T-helper 9 cell (primary cell): Measurements from ENCODE around the gene SPINK1.
"Not testable (repeated sequence)": the region's sequence is repeated elsewhere in the genome, so short reads cannot be mapped to it uniquely, and the experiment has no call there.

Experiments
- DNase-seq: peaks from one replicate; pipeline ENCODE4 v3.0.0-alpha.2; 2020
- total RNA-seq, 2 donors: gene quantifications; one replicate each; lab custom pipeline; 2026; lab: John Stamatoyannopoulos, UW

Gene SPINK1, protein sequence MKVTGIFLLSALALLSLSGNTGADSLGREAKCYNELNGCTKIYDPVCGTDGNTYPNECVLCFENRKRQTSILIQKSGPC
- 0 reads per million in 2 donors for total RNA-seq

DNA sequence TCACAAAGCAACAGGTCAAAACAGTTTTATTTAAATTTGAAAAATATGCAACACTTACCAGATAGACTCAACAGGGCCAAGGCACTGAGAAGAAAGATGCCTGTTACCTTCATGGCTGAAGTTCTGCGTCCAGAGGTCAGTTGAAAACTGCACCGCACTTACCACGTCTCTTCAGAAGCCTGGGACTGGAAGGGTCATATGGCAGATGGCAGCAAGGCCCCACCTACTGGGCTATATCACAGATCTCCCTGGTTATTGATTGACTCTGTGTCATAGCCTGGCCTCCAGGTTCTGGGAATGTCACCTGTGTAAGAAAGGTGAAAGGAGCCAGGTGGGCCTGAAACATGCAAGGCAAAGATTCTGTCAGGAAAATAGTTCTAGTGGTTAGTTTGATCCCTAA is at the start of gene SPINK1:
Gene SPINK1, minus strand, starts transcription at position 207 of the 400 bp plus-strand sequence. Its CDS starts 94 bp downstream, at position 113.
- no peak for DNase-seq

DNA sequence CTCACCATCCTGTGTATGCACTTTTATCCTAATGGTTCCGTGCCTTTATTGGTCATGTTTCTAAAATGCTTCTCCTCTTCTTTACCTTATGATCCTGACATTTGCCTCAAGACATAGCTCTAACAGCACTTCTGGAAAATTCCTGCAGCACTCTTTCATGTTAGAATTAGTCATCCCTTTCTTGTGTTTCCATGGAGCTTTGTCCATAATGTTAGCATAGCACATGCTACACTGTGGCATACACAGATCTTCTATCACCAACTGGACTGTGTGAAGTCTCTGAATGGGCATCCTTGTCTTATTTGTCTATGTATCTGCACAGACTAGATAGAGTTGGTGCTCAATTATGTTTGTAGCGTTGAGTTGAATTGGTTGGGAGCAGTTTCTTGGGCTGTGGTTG is 49.0 kb upstream of the SPINK1 start:
- no peak for DNase-seq

DNA sequence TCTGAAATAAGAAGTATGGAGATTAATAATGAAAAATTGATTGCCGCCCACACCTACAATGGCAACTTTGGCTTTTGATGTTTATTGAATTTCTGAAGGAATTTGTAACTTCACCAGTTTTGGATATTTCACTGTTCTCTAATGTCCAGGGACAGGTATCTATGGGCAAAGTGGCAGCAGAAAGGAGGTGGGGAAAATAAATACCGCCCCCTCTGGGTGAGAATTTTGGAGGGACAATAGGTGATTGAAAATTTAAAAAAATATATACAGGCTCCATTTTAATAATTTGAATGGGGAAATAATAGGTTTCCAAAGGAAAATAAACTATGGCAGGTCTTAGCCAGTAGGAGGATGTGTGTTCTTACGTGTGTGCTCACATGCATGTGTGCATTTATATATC is 48.3 kb upstream of the SPINK1 start:
- DNase-seq: no peak

DNA sequence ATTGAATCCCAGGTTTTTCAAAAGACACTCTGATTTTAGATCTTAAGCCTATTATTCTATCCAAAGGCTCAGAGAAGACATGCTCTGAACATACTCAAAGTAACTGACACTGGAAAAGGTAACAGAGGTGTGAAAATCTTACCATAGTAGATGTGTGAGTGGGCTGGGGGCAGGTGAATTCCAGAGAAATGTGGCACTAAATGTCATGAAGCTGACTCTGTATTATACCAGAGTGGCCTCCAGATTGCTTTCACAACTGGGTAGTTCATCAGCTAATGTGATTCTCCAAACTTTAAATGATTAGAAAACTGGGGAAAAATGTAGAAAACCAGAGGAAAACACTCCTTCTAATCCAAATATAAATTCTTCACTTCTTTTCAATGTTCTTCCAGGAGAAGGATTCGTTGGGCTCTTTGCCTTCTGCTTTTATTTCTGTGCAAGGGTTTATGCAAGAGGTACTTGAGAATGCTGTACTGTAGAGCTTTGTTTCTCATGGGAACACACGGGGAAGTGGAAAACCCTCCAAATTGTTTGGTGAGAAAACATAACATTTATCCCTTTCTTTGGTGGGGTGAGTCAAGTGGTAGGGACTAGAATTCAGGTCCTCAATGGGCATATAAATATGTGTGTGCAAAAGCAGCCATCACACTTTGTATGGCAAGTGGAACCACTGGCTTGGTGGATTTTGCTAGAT is 46.7 kb upstream of the SPINK1 start, which contains the start of gene SCGB3A2:
Gene SCGB3A2, plus strand, starts transcription at position 646 of the 694 bp plus-strand sequence. CDS start 93 bp downstream, outside the sequence.
- DNase-seq: no peak

DNA sequence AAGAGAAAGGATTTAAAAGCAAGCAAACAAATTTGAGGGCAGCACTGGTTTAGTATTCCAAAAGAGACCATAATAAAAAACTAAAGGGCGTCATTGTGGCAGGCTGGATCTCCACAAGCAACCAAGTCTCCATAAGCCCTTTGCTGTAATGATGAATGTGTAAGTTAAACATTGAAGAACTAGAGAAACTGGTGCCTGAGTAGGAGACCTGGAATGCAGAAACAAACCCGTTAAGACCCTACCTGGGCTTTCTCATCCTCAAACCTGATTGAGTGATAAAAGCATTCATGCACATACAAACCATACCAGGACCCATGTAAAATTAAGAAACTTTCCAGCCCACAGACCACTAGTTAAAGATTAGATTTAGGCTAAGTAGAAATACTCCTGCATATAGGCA is 45.2 kb upstream of the SPINK1 start:
- no peak for DNase-seq

DNA sequence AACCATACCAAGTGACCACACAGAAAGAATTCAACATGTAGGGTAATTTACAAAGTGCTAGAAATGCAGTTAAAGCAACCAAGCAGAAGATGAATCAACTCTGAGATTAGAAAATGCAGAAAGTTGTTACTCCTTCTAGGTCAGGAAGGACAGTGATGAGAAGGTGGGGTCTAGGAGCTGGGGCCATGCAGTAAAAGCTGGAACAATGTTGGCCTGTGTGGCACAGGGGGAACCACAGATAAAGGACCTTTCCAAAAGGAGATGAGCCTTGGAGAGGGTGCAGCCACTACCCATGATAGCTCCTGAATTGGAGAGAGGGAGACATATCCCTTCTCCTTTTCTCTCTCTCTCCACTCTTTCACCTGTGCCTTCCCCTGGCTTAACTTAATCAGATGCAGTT is 44.7 kb upstream of the SPINK1 start:
- DNase-seq: no peak

DNA sequence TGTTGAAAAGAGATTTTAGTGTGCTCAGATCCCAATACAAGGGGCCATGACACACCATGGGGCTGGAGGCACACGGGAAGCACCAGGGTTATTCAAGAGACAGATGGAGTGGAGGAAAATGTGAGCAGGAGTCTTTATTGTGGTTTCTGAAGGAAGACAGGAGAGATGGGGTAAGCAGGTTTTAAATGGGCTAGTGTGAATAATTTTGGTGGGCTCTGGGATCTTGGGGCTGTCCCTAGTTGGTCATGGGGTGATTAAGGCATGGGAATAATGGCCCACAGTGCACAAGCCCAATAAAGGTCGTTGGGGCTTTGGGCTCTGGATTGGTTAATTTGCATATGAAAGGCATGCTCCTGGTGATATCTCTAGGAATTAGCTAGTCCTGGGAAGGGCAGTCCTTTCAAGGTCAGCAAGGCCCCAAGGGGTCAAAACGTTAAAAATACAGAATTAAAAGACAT is 43.5 kb upstream of the SPINK1 start:
- DNase-seq: no peak

DNA sequence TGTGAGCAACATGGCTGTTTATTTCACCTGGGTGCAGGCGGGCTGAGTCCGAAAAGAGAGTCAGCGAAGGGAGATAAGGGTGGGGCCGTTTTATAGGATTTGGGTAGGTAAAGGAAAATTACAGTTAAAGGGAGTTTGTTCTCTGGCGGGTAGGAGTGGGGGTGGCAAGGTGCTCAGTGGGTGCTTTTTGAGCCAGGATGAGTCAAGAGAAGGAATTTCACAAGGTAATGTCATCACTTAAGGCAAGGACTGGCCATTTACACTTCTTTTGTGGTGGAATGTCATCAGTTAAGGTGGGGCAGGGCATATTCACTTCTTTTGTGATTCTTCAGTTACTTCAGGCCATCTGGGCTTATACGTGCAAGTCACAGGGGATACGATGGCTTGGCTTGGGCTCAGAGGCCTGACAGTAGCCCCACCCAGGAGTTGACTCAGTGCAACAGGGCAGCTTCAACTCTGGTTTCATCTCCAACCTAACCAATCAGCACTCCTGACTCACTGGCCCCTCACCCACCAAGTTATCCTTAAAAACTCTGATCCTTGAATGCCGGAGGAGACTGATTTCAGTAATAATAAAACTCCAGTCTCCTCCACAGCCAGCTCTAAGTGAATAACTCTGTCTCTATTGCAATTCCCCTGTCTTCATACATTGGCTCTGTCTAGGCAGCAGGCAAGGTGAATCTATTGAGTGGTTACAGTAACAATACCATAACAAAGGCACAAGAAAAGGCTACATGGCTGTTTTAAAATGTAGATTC is 42.8 kb upstream of the SPINK1 start:
- DNase-seq: not testable (repeated sequence)

DNA sequence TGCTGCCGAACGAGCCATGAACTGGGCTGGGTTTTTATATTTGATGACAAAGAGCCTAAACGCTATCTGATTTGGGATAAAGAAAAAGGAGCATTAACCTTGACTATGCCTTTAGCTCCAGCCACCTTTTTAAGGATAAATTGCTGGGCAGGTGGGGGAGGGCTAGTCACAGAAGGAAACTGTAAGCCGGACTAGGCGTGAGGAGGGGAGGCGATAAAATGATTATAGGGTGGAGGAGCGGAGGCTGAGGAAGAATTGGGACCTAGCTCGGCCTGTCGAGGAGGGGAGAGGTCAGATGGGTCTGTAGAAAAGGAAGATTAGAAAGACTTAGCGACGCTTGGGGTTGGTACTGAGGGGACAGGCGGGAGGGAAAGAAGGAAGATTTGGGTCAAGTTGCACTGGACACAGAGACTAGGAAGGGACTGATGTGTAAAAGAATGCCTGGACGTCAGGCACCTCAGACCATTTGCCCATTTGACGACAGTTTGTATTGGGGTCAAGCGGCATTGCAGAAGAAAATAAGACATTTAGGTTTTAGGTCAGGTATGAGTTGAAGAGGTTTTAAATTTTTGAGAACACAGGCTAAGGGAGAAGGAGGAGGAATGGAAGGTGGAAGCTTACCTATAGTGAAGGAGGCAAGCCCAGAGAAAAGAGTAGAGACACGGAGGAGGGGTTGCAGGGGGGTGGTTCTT is 41.4 kb upstream of the SPINK1 start:
- DNase-seq: not testable (repeated sequence)

DNA sequence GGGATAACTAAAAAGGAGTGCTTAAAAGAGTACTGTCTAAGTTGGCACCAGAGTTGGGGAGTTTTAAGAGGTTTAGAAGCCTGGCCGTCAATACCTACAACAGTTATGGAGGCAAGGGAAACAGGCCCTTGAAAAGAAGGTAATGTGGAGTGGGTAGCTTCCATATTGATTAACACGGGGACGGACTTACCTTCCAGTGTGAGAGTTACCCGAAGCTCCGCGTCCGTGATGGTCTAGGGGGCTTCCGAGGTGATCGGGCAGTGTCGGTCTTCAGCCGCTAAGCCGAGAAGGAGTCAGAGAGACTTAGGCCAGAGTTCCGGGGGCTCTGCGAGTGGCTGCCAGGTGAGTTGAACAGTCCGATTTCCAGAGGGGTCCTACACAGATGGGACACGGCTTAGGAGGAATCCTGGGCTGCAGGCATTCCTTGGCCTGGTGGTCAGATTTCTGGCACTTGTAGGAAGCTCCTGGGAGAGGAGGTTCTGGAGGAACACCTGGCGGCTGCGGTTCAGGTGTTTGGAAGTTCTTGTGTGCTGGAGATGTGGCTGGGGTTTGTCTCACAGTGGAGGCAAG is 40.6 kb upstream of the SPINK1 start:
- DNase-seq: not testable (repeated sequence)

DNA sequence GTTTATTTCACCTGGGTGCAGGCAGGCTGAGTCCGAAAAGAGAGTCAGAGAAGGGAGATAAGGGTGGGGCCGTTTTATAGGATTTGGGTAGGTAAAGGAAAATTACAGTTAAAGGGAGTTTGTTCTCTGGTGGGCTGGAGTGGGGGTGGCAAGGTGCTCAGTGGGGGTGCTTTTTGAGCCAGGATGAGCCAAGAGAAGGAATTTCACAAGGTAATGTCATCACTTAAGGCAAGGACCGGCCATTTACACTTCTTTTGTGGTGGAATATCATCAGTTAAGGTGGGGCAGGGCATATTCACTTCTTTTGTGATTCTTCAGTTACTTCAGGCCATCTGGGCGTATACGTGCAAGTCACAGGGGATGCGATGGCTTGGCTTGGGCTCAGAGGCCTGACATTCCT is 38.4 kb upstream of the SPINK1 start:
- DNase-seq: not testable (repeated sequence)

DNA sequence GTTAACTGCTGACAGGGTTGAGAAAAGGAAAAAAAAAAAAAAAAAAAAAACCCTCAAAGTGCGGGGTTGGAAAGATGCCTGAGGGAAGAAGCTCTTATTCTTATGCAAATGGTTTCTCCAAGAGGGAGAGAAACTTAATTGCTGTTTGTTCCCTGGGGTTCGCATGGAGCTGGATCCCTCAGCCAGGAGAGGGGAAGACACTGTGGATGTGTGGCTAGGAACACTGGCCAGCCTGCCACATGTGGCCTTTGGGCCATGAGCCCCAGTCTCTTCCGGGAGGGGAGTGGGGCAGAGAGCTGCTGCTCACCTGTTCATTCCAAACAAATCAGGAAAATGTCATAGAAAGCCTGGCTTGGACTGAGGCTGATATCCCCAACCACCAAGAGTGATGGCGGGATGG is 37.6 kb upstream of the SPINK1 start:
- DNase-seq: no peak

DNA sequence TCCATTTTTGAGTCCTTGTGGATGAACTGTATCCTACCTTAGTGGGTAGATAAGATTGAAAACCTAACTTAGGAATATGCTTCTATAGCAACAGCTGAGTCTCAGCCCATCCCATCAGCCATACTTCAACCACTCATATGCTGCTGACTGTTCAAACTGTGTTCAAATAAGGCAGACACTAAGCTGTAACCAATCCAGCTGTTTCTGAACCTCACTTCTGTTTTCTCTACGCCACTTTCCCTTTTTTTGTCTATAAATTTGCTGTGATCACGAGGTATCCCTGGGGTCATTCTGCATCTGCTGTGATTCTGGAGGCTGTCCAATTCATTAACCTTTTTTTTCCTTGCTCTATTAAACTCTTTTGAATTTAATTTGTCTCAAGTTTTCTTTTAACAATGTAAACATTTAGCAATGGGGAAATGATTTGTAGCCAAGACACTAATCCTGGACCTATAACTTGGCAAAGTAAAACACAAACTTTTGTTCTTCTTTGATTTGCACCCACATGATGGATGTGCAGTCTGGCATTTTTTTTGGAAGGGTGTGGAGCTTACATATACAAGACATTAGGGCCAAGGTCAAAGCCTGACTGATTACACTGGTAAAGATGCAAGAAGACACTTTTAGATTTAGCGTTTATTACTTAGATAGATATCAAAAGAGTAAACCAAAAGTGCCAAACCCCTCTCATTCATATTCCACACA is 32.1 kb upstream of the SPINK1 start:
- no peak for DNase-seq

DNA sequence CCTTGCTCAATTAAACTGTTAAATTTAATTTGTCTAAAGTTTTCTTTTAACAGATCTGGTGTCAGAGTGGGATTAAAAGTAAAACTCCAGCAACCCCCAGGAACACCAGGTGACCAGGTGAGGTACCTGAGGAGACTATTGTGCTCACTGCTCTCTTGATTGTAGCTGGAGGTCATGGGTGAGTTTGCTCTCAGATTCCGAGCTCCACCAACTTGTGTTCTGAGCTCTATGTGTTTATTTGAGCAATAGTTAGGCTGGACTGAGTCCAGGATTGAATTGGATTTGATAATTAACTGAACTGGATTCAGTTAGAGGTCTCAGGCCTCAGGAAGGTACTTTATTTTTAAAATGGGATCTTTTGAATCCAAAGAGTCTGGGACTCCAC is 29.2 kb upstream of the SPINK1 start:
- DNase-seq: no peak

DNA sequence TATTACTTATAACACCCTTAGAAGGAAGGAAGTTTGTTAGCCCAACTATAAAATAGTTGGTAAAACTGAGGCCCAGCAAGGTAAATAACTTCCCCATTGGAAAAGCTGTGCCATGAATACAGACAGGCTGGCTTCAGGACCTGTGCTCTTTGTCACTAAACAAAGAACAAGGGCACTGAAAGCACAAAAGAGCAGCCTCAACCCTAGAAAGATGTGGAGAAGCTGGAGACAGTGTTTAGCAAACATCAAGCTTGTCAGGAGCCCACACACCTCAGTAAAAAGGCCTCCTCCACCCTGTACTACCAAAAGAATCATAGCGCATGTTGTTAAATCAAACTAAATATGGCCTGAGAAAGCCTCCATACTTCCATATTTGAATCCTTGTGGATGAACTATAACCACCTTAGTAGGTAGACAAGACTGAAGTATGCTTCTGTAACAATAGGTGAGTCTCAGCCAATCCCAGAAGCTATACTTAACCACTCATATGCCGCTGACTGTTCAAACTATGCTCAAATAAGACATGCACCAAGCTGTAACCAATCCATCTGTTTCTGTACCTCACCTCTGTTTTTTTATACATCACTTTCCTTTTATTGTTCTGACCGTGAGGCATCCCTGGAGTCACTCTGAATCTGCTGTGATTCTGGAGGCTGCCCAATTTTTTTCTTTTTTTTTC is 28.6 kb upstream of the SPINK1 start:
- DNase-seq: no peak

DNA sequence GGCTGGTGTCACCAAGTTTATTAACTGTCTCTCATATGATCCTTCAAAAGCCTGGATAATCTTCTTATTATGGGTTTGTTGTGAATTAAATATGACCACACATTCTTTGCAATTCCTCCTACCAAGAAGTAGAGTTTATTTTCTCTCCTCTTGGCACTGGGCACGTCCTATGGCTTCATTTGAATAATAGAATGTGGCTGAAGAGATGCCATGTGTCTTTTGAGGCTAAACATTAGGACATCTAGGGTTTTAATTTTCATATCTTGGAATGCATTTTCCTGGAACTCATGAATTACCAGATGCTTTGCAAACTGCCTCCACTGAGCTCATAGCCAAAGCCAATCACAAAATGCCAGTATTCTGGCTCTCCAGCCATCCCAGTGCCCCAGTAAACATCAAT is 27.1 kb upstream of the SPINK1 start:
- DNase-seq: no peak

DNA sequence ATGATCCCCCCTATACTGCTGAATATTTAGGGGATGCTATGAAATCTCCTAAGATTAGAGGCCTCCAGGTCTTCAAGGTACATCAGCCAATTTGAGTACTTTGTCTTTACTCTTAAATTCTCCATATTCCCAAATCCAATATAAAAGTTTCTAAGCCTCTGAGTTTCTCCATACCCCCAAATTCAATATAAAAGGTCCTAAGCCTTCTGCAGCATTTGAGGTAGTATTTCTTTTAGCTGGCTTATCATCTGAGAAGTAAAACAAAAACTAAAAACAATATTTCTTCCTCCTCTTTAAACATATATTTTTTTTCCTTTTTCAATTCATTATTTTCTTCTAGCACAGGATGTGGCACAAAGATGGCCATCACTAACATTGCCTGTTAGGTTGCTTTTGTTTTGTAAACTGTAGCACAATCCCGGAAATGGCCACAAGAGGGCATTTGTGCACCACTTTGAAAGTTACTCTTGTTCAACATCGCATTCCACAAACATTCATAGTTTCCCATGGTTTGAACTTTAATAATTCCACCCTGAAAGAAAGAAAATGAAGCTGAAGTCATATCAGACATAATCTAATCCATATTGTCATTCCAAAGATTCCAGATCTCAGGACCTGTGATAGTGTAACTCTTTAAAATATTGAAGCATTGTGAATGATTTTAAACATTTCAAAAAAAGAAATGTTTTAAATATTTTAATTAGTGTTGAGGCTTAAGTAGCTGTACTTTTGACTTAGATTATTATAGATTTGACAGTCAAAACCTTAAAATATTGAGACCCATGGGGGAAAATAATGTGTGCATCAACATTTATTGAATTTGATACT is 26.0 kb upstream of the SPINK1 start:
- DNase-seq: peak; percentile 2

DNA sequence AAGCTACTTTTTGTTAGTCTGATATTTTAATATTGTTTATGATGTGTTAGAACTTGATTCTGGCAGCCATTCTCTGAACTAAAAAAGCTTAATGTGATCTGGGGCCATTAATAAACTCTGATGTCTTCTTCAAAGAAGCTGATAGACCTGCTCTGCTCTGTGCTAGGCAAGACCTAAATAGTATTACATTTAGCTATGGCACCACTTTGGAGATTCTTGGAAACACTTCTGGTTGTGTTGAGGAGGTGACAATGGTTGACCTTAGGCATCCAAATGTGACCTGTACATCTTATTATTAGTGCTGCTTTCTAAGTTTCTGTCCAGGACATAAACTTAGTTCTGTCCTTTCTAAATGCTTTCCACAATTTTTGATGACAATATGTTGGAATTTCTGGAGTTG is 25.3 kb upstream of the SPINK1 start:
- no peak for DNase-seq

DNA sequence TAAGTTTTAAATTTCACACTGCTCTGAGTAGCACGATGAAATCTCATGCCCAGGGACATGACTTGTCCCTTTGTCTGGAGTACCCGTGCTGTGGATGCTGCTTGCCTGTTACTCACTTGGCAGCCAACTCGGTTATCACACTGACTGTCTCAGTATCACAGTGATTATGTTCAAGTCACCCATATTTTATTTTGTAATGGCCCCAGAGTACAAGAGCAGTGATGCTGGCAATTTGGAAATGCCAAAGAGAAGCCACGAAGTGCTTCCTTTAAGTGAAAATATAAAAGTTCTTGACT is 24.3 kb upstream of the SPINK1 start:
- DNase-seq: no peak

DNA sequence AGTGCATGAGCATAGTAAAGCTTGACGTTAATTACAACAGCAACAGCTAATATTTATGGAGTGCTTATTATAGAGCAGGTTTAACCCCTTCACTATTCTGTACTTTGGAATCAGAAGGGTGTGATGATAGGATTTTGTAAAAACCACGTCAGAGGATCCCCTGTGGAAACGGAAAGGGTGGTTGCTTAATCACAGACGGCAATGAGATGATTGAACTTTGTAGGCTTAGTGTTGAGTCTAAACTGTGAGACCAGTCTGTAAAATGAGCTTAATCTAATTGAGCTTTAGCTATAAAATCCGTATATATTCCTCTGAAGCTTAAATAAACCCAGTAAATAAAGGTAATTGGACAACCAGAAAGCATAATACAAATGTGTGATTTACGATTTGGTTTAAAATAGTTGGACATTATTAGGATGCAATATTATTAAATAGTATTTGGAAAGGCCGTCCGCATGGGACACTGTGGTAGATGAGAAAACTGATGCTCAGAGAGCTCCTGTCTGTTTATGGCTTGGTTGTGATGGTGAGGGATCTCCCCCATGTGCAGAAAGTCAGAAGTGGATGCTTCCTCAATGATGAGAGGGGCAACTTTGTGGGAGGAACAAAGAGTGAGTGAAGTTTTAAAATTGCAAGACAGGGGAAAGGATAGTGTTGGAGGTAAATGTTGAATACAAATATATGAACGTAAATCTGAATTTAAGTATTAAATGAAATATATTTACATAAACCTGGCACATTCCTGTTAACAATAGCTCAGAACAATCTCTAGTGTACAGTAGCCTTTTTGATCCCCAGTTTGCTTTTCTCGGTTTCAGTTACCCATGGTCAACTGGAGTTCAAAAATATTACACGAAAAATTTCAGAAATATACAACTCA is 23.7 kb upstream of the SPINK1 start:
- DNase-seq: no peak
